Stimulated activated CD4-positive, alpha-beta T cell treated with anti-CD3 and anti-CD28 coated beads, Interleukin-1b, Interleukin-23, amount 100 ng/mL, for 1 hour (primary cell): Measurements from ENCODE around the gene TCEAL4.
"Not testable (repeated sequence)": the region's sequence is repeated elsewhere in the genome, so short reads cannot be mapped to it uniquely, and the experiment has no call there.

ENCODE experiments used
- DNase-seq, 2 donors: peaks; one replicate each; pipeline ENCODE4 v3.0.0-alpha.2; 2020; ENCODE audit warnings: low read depth in 2 of 2

Gene TCEAL4

GRCh38 chrX:103592295-103592694, 7.0 kb downstream of the TCEAL4 start:
- DNase-seq, result not testable (repeated sequence)

GRCh38 chrX:103595202-103595601, 9.9 kb downstream of the TCEAL4 start:
- DNase-seq, result not testable (repeated sequence)

- DNase-seq, result no peak
These were observed 22.3 kb downstream of the TCEAL4 start, which contains the start of gene TCEAL3 for GRCh38 chrX:103607364-103608305. Gene TCEAL3 (plus strand): TSS chrX:103607963. CDS start chrX:103609065, 1,102 bp downstream.

- DNase-seq, result no peak
These were observed 23.1 kb downstream of the TCEAL4 start for GRCh38 chrX:103608306-103608963.

GRCh38 chrX:103610282-103610681, 25.0 kb downstream of the TCEAL4 start:
- no peak for DNase-seq

- no peak for DNase-seq
These were observed 28.1 kb downstream of the TCEAL4 start for GRCh38 chrX:103613362-103613890.

- no peak for DNase-seq
These were observed 29.7 kb downstream of the TCEAL4 start for GRCh38 chrX:103614999-103615398.

GRCh38 chrX:103615781-103616371, 30.6 kb downstream of the TCEAL4 start:
- no peak for DNase-seq

GRCh38 chrX:103616676-103617186, 31.4 kb downstream of the TCEAL4 start:
- DNase-seq, result no peak

- DNase-seq, result no peak
These were observed 38.8 kb downstream of the TCEAL4 start for GRCh38 chrX:103624111-103624510.

GRCh38 chrX:103626855-103627254, 41.5 kb downstream of the TCEAL4 start:
- no peak for DNase-seq

- DNase-seq, result no peak
These were observed 43.3 kb downstream of the TCEAL4 start, which contains the start of gene TCEAL1 for GRCh38 chrX:103628386-103629317. Gene TCEAL1 (plus strand): TSS chrX:103628975. CDS start chrX:103629917, 942 bp downstream.

- DNase-seq, result no peak
These were observed 44.2 kb downstream of the TCEAL4 start for GRCh38 chrX:103629318-103630170.

- no peak for DNase-seq
These were observed 44.8 kb downstream of the TCEAL4 start for GRCh38 chrX:103630171-103630511.

GRCh38 chrX:103631145-103631544, 45.8 kb downstream of the TCEAL4 start:
- no peak for DNase-seq

- no peak for DNase-seq
These were observed 50.1 kb downstream of the TCEAL4 start for GRCh38 chrX:103635436-103635835.
